K562 (cell line): ENCODE results near the gene FUT4. TPM values are rescaled to one million over a fixed set of nuclear protein-coding genes. Genes with fewer than 3 reads are reported as not detected.

Experiments
- ADNP ChIP-seq: fragments of 200-800 bp; sonication (Bioruptor generic); IDR thresholded peaks from 2 replicates; pipeline ENCODE4 v1.6.1; 2016; ENCODE audit warnings: missing genetic modification characterization, missing compliant biosample characterization
- ARNT ChIP-seq, 2 experiments: fragments of 450-650 bp; IDR thresholded peaks; 2 replicates each; pipeline ENCODE4 v1.6.1; 2016; ENCODE audit warnings: mild to moderate bottlenecking in 1 of 2
- COPS2 ChIP-seq: fragments of 450-650 bp; conservative IDR thresholded peaks from 2 replicates; pipeline ENCODE4 v1.6.1; 2016; ENCODE audit warnings: mild to moderate bottlenecking, moderate library complexity
- CXXC5 ChIP-seq: fragments of 250-450 bp; sonication (Bioruptor Pico); IDR thresholded peaks from 2 replicates; pipeline ENCODE4 v1.8.0; 2022; ENCODE audit warnings: inconsistent platforms, mild to moderate bottlenecking, moderate library complexity
- FOXK2 ChIP-seq, 2 experiments: fragments of 450-650 bp; IDR thresholded peaks in 1 of 2; conservative IDR thresholded peaks in 1 of 2; 2 replicates each; pipeline ENCODE4 v1.6.1; 2016; ENCODE audit warnings: low read depth in 2 of 2, mild to moderate bottlenecking in 1 of 2
- SIN3B ChIP-seq: fragments of 450-650 bp; IDR thresholded peaks from 2 replicates; pipeline ENCODE4 v1.6.1; 2017; ENCODE audit warnings: low read depth, mild to moderate bottlenecking, moderate library complexity
- SP1 ChIP-seq: sonication (generic); formaldehyde crosslinking; IDR thresholded peaks from 2 replicates; pipeline ENCODE4 v1.8.1; 2022; ENCODE audit warnings: mild to moderate bottlenecking, missing genetic modification reagents
- ZFP36 ChIP-seq: fragments of 150-350 bp; IDR thresholded peaks from 2 replicates; pipeline ENCODE4 v1.6.1; 2018; ENCODE audit warnings: low read length, low read depth; ENCODE audit not compliant: partially characterized antibody
- polyA plus RNA-seq, 8 experiments: library from polyadenylated mRNA; depleted of rRNA in 4 of 8; stranded (reverse) in 5 of 8; unstranded in 3 of 8; fragments of >200 nt; fragmentation: Nextera tagmentation in 2 of 8; fragmentation: Illumina TruSeq in 1 of 8; extraction: Ambion mirVana in 2 of 8; extraction: Trizol in 1 of 8; gene quantifications; 2 replicates each; pipeline versions ENCODE4 v1.2.1 to v1.2.3, GENCODE V29; 2011 to 2014; ENCODE audit warnings: inconsistent platforms in 1 of 8, missing spikeins in 1 of 8
- total RNA-seq, 7 experiments: library from RNA; depleted of rRNA in 6 of 7; stranded (reverse); fragments of >200 nt in 6 of 7; fragmentation: Illumina TruSeq in 2 of 7; extraction: Trizol in 2 of 7; gene quantifications; 2 replicates each; pipeline versions ENCODE4 v1.2.1 to v1.2.3, GENCODE V29; 2011 to 2021; ENCODE audit warnings: low replicate concordance in 1 of 7
- TF ChIP-seq, protein P1 (sequence below): fragments of 200-600 bp; sonication (generic); IDR thresholded peaks from one replicate; pipeline ENCODE4 v1.6.1; 2012; ENCODE audit warnings: mild to moderate bottlenecking, low read depth, low read length, inconsistent platforms
- TF ChIP-seq, protein P2 (sequence below): fragments of 450-650 bp; formaldehyde crosslinking; conservative IDR thresholded peaks from 2 replicates; pipeline ENCODE4 v1.4.0; 2022; ENCODE audit warnings: mild to moderate bottlenecking, missing genetic modification characterization
- TF ChIP-seq, protein P3 (sequence below): sonication (generic); formaldehyde crosslinking; IDR thresholded peaks from 2 replicates; pipeline ENCODE4 v1.9.0; 2022; ENCODE audit warnings: mild to moderate bottlenecking, missing genetic modification reagents
- TF ChIP-seq, protein P4 (sequence below): fragments of 200-800 bp; sonication (Bioruptor generic); IDR thresholded peaks from 2 replicates; pipeline ENCODE4 v1.6.1; 2017; ENCODE audit warnings: missing genetic modification characterization, missing compliant biosample characterization

FUT4 gene
- total and polyA plus RNA-seq, 9 of the 15 experiments (the other 6 are each of a cell fraction or from before 2014, with no cell fraction given) = 1.1 to 8.9 (median 5.5) TPM

GRCh38 chr11:94543695-94544645 is at the start of gene FUT4 (continued):
- TF ChIP-seq, protein P1, sequence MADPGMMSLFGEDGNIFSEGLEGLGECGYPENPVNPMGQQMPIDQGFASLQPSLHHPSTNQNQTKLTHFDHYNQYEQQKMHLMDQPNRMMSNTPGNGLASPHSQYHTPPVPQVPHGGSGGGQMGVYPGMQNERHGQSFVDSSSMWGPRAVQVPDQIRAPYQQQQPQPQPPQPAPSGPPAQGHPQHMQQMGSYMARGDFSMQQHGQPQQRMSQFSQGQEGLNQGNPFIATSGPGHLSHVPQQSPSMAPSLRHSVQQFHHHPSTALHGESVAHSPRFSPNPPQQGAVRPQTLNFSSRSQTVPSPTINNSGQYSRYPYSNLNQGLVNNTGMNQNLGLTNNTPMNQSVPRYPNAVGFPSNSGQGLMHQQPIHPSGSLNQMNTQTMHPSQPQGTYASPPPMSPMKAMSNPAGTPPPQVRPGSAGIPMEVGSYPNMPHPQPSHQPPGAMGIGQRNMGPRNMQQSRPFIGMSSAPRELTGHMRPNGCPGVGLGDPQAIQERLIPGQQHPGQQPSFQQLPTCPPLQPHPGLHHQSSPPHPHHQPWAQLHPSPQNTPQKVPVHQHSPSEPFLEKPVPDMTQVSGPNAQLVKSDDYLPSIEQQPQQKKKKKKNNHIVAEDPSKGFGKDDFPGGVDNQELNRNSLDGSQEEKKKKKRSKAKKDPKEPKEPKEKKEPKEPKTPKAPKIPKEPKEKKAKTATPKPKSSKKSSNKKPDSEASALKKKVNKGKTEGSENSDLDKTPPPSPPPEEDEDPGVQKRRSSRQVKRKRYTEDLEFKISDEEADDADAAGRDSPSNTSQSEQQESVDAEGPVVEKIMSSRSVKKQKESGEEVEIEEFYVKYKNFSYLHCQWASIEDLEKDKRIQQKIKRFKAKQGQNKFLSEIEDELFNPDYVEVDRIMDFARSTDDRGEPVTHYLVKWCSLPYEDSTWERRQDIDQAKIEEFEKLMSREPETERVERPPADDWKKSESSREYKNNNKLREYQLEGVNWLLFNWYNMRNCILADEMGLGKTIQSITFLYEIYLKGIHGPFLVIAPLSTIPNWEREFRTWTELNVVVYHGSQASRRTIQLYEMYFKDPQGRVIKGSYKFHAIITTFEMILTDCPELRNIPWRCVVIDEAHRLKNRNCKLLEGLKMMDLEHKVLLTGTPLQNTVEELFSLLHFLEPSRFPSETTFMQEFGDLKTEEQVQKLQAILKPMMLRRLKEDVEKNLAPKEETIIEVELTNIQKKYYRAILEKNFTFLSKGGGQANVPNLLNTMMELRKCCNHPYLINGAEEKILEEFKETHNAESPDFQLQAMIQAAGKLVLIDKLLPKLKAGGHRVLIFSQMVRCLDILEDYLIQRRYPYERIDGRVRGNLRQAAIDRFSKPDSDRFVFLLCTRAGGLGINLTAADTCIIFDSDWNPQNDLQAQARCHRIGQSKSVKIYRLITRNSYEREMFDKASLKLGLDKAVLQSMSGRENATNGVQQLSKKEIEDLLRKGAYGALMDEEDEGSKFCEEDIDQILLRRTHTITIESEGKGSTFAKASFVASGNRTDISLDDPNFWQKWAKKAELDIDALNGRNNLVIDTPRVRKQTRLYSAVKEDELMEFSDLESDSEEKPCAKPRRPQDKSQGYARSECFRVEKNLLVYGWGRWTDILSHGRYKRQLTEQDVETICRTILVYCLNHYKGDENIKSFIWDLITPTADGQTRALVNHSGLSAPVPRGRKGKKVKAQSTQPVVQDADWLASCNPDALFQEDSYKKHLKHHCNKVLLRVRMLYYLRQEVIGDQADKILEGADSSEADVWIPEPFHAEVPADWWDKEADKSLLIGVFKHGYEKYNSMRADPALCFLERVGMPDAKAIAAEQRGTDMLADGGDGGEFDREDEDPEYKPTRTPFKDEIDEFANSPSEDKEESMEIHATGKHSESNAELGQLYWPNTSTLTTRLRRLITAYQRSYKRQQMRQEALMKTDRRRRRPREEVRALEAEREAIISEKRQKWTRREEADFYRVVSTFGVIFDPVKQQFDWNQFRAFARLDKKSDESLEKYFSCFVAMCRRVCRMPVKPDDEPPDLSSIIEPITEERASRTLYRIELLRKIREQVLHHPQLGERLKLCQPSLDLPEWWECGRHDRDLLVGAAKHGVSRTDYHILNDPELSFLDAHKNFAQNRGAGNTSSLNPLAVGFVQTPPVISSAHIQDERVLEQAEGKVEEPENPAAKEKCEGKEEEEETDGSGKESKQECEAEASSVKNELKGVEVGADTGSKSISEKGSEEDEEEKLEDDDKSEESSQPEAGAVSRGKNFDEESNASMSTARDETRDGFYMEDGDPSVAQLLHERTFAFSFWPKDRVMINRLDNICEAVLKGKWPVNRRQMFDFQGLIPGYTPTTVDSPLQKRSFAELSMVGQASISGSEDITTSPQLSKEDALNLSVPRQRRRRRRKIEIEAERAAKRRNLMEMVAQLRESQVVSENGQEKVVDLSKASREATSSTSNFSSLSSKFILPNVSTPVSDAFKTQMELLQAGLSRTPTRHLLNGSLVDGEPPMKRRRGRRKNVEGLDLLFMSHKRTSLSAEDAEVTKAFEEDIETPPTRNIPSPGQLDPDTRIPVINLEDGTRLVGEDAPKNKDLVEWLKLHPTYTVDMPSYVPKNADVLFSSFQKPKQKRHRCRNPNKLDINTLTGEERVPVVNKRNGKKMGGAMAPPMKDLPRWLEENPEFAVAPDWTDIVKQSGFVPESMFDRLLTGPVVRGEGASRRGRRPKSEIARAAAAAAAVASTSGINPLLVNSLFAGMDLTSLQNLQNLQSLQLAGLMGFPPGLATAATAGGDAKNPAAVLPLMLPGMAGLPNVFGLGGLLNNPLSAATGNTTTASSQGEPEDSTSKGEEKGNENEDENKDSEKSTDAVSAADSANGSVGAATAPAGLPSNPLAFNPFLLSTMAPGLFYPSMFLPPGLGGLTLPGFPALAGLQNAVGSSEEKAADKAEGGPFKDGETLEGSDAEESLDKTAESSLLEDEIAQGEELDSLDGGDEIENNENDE = no peak
- peak; percentile 33; the same call in 1 of the 2 replicates for TF ChIP-seq SIN3B
- no peak for TF ChIP-seq ZFP36
- no peak for TF ChIP-seq COPS2
- TF ChIP-seq, protein P2, sequence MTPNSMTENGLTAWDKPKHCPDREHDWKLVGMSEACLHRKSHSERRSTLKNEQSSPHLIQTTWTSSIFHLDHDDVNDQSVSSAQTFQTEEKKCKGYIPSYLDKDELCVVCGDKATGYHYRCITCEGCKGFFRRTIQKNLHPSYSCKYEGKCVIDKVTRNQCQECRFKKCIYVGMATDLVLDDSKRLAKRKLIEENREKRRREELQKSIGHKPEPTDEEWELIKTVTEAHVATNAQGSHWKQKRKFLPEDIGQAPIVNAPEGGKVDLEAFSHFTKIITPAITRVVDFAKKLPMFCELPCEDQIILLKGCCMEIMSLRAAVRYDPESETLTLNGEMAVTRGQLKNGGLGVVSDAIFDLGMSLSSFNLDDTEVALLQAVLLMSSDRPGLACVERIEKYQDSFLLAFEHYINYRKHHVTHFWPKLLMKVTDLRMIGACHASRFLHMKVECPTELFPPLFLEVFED (CRISPR knock-in tag) = no peak
- TF ChIP-seq, protein P3, sequence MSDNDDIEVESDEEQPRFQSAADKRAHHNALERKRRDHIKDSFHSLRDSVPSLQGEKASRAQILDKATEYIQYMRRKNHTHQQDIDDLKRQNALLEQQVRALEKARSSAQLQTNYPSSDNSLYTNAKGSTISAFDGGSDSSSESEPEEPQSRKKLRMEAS (CRISPR knock-in tag) = peak; percentile 85; the same call in 1 of the 2 replicates
- TF ChIP-seq SP1 (CRISPR knock-in tag) = peak; percentile 71
- TF ChIP-seq ARNT (IDR thresholded peaks at IDR 0.05) = no peak
- TF ChIP-seq, protein P4, sequence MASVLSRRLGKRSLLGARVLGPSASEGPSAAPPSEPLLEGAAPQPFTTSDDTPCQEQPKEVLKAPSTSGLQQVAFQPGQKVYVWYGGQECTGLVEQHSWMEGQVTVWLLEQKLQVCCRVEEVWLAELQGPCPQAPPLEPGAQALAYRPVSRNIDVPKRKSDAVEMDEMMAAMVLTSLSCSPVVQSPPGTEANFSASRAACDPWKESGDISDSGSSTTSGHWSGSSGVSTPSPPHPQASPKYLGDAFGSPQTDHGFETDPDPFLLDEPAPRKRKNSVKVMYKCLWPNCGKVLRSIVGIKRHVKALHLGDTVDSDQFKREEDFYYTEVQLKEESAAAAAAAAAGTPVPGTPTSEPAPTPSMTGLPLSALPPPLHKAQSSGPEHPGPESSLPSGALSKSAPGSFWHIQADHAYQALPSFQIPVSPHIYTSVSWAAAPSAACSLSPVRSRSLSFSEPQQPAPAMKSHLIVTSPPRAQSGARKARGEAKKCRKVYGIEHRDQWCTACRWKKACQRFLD (CRISPR knock-in tag) = peak; percentile 83
- no peak for TF ChIP-seq ADNP (tag)
- no peak for TF ChIP-seq FOXK2 (conservative IDR thresholded peaks at IDR 0.05 in 1 of 2, IDR thresholded peaks at IDR 0.05 in 1 of 2; ENCODE audit: low read depth in 2 of 2)
- peak; percentile 85 for TF ChIP-seq CXXC5 (CRISPR knock-in tag)
